Neural crest cell (in vitro differentiated cells): ENCODE results near the gene GRIK2. TPM values are rescaled to one million over a fixed set of nuclear protein-coding genes. Genes with fewer than 3 reads are reported as not detected.
A peak's percentile ranks its signal among the peaks of the same experiment; 100 is the strongest.
"Not testable (repeated sequence)": the region's sequence is repeated elsewhere in the genome, so short reads cannot be mapped to it uniquely, and the experiment has no call there.

Source experiments
- DNase-seq: peaks from one replicate; pipeline ENCODE4 v3.0.0; 2021; ENCODE audit warnings: low read depth, mixed read lengths, low spot score
- H3K27ac Mint-ChIP-seq: one replicate; pipeline ENCODE4 v1.8.0; 2021; ENCODE audit warnings: mild to moderate bottlenecking, mixed read lengths; ENCODE audit not compliant: unreplicated experiment
- H3K27me3 Mint-ChIP-seq: 2 replicates; pipeline ENCODE4 v1.8.0; 2021; ENCODE audit warnings: low read depth, mild to moderate bottlenecking, mixed read lengths
- H3K36me3 Mint-ChIP-seq: 2 replicates; pipeline ENCODE4 v1.8.0; 2021; ENCODE audit warnings: low read depth, mild to moderate bottlenecking, mixed read lengths
- H3K4me1 Mint-ChIP-seq: 2 replicates; pipeline ENCODE4 v1.8.0; 2021; ENCODE audit warnings: mixed read lengths
- H3K4me3 Mint-ChIP-seq: one replicate; pipeline ENCODE4 v1.8.0; 2021; ENCODE audit warnings: mild to moderate bottlenecking, mixed read lengths
- H3K9me3 Mint-ChIP-seq: 2 replicates; pipeline ENCODE4 v1.8.0; 2021; ENCODE audit warnings: mixed read lengths
- total RNA-seq: library from RNA; stranded (reverse); gene quantifications from 2 replicates; pipeline ENCODE4 v1.2.1, GENCODE V29; 2021
- TF ChIP-seq, protein P1 (sequence below): fragments of 200-600 bp; sonication (generic); conservative IDR thresholded peaks from 2 replicates; pipeline ENCODE4 v1.5.0; 2021; ENCODE audit warnings: antibody characterized with exemption, mild to moderate bottlenecking

Gene GRIK2
- total RNA-seq, 1 donor from 2014 or later = 10.5 TPM

DNA sequence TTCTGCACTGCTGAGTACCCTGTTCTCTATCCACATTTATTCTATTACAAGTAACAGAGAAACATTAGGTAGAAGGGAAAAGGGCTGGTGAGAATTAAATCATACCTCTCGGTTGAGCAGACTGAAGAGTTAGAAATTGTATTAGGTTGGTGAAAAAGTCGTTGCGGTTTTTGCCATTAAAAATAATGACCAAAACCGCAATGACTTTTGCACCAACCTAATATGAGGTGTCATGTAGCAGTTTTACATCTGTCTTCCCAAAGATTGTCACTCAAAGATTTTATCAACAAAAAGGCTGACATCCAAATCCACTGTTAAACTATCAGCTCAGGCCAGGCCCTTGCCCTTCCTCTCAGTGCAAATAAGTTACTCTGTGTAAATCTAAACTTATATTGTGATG lies 28.3 kb upstream of the GRIK2 start:
- Mint-ChIP-seq H3K36me3 (no peaks in the 10 kb centered on the region), H3K27ac (no peak overlapping the region), H3K9me3 (no peaks in the 10 kb centered on the region), H3K4me3 (no peak overlapping the region), H3K27me3 (no peaks in the 10 kb centered on the region), H3K4me1 (no peaks in the 10 kb centered on the region)
- DNase-seq = no peak
- TF ChIP-seq, protein P1, sequence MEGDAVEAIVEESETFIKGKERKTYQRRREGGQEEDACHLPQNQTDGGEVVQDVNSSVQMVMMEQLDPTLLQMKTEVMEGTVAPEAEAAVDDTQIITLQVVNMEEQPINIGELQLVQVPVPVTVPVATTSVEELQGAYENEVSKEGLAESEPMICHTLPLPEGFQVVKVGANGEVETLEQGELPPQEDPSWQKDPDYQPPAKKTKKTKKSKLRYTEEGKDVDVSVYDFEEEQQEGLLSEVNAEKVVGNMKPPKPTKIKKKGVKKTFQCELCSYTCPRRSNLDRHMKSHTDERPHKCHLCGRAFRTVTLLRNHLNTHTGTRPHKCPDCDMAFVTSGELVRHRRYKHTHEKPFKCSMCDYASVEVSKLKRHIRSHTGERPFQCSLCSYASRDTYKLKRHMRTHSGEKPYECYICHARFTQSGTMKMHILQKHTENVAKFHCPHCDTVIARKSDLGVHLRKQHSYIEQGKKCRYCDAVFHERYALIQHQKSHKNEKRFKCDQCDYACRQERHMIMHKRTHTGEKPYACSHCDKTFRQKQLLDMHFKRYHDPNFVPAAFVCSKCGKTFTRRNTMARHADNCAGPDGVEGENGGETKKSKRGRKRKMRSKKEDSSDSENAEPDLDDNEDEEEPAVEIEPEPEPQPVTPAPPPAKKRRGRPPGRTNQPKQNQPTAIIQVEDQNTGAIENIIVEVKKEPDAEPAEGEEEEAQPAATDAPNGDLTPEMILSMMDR = no peak

DNA sequence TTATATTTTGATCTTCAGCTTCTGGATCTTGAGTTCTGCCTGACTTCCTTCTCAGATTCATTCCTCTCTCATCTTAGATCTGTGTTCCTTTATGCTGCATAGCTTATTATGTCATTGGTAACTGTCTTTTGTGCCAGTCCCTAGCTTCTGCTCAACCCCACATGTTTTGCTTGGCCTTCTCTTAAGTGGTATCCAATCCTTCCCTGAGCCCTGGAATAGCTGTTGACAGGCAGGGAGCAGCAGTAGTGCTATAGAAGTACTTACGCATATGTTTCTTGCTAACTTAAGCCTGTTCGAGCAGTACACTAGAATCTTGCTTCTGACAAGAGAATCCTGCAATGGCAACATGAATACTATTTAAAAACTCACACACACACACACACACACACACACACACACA lies 13.6 kb upstream of the GRIK2 start:
- no peak overlapping the region for H3K4me3 Mint-ChIP-seq
- H3K27me3 Mint-ChIP-seq = no peaks in the 10 kb centered on the region
- H3K36me3 Mint-ChIP-seq = no peaks in the 10 kb centered on the region
- H3K27ac Mint-ChIP-seq = peak overlapping the region; percentile 53
- H3K9me3 Mint-ChIP-seq = peaks cover 5% of the 10 kb centered on the region
- DNase-seq = no peak
- peaks cover 27% of the 10 kb centered on the region for H3K4me1 Mint-ChIP-seq
- TF ChIP-seq, protein P1 = no peak

DNA sequence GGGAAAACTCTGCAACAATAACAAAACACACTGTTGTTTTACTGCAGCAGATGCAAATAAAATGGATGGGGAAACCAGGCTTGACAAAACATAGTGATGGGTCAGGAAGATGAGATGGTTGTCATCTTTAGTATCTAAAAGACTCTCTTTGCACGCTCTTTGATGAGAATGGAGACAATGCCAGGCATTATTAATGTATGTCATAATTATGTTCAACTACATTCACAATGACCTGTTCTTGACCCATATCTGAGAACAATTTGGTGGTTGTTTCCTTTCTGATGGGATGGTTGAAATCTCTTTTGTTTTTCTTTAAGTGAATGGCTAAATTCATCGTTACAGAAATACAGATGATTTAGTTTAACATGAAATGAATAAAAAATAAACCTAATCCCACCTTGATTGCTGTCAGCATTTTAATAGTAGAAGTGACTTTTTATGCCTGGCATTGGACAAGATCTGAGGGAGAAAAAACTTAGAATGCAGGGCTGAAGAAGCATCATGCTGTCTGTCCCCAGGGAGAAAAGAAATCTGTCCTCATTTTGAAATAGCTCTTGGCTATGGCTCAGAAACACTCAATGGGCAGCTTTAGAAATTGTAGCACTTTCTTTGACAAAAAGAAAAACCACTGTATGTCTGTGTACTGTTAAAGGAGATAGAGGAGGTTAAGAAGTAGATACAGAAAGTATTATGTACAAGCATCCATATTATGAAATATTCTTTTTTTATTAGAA lies 12.4 kb upstream of the GRIK2 start:
- Mint-ChIP-seq H3K9me3 (peaks cover 8% of the 10 kb centered on the region), H3K4me3 (peak overlapping the region; percentile 18), H3K4me1 (peaks cover 27% of the 10 kb centered on the region), H3K27ac (peak overlapping the region; percentile 13), H3K36me3 (no peaks in the 10 kb centered on the region), H3K27me3 (no peaks in the 10 kb centered on the region)
- TF ChIP-seq, protein P1 = no peak
- no peak for DNase-seq

DNA sequence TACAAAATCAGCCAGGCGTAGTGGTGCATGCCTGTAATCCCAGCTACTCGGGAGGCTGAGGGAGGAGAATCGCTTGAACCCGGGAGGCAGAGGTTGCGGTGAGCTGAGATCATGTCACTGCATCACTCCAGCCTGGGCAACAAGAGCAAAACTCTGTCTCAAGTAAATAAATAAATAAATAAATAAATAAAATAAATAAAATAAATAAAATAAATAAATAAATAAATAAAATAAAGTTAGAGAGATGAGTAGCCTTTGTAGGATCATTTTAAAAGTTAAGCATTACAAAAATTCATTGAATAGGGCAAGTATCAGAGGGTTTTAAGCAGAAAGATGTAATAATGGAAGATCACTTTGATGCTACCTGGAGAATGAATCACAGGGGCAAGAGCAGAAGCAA lies 9.8 kb upstream of the GRIK2 start:
- not testable (repeated sequence) for H3K9me3 Mint-ChIP-seq, H3K27ac Mint-ChIP-seq, H3K36me3 Mint-ChIP-seq, DNase-seq, H3K4me3 Mint-ChIP-seq, H3K27me3 Mint-ChIP-seq
- peaks cover 34% of the 10 kb centered on the region for H3K4me1 Mint-ChIP-seq

DNA sequence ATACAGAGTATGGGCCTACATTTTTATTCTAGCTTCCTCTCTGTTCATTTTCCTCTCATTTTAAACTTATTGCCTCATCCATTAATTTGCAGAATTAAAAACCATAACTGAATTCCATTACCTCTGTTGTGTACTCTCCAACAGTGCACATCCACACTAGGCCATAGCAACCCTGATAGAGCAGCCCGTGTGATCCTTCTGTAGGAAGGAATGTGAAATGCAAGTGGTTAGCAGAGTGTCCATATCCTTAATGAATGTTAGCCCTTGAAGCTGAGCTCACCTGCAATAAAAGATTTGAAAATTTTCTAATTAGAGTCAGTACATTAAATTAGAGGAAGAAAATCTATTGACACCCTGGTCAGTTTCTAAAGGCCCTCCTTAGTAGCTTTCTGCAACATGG lies 6.5 kb upstream of the GRIK2 start:
- peaks cover 27% of the 10 kb centered on the region for H3K4me1 Mint-ChIP-seq
- peaks cover 6% of the 10 kb centered on the region for H3K9me3 Mint-ChIP-seq
- no peaks in the 10 kb centered on the region for H3K36me3 Mint-ChIP-seq
- no peak overlapping the region for H3K4me3 Mint-ChIP-seq
- DNase-seq = no peak
- peaks cover 23% of the 10 kb centered on the region for H3K27me3 Mint-ChIP-seq
- no peak overlapping the region for H3K27ac Mint-ChIP-seq
- TF ChIP-seq, protein P1 = peak; percentile 60

DNA sequence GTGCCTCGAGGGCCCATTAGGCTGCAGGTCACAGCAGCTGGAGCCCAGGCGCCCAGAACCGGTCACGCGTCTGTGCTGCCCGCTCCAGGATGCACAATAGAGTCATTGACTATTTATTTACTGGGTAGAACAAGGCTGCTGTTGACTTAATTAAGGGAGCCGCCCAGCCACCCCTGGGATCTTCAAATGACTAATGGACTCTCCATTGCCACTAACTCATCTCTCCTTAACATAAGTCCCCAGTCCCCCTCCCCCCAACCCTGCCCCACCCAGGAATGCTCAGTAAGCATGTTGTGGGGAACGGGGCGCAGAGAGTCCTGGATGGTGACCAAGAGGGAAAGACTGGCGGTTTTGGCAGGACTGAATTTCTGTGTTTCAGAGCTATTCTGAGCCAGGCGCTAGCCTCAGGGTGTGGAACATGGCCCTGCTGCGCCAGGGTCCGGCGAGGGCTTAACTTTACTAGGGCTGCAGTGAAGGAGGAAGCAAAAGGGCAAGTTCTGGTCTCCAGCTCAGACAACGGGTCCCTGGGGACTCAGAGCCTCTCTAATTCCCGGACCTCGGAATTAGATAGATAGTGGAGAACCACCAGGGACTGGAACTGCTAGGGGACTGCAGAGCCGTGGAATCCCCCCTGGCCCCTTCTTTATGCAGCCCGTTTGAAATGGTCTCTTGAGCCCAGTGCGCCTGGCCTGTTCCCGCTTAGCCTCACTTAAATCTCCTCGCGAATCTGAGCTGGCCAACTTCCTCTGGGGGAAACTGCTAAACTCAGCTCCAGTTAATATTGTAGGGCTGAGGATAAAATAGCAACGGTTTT lies 1.5 kb upstream of the GRIK2 start:
- H3K9me3 Mint-ChIP-seq = no peaks in the 10 kb centered on the region
- no peak for DNase-seq
- peaks cover 69% of the 10 kb centered on the region for H3K27me3 Mint-ChIP-seq
- H3K4me1 Mint-ChIP-seq = peaks cover 50% of the 10 kb centered on the region
- peak overlapping the region; percentile 96 for H3K4me3 Mint-ChIP-seq
- no peaks in the 10 kb centered on the region for H3K36me3 Mint-ChIP-seq
- H3K27ac Mint-ChIP-seq = peak overlapping the region; percentile 36
- TF ChIP-seq, protein P1 = no peak
